ENCODE data around the gene ARMH2.

ARMH2 gene

DNA sequence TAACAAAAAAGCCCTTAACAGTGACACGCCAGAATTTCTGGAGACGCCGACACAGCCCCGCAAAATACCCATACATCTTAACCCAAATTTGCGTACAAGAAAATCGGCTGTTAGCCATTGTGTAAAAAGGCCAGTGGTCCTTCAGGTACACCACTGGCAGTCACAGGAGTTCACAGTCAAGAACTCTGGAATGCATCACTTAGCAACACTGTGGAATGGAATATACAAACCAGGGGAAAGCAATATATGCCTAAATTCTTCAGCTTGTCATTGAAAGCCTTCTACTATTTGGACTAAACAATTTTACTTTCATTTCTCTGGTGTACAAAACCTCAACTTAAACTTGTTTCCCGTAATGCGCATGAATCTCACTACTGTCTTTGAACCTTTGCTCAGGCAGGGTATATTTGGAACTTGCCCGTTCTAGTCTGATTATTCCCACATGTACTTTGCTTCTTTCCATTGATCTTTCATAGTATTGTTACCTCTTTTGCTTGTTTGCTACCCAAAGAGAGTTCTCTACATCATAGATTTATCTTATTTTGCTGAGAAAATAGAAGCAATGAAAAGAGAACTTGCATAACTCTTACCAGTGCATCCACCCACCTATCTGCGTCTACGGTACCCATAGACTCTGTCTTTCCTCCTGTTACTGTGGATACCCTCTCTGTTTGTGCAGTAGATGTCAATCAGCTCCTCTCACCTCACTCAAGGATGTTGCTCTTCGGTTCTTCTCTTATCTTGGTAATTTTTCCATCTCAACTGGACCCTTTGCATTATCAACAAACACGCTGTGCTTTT lies at the start of gene ARMH2:
ARMH2 (minus strand) TSS at position 178 of the 801 bp plus-strand sequence; CDS start at position 118, 60 bp downstream.
- no peak for DNase-seq

DNA sequence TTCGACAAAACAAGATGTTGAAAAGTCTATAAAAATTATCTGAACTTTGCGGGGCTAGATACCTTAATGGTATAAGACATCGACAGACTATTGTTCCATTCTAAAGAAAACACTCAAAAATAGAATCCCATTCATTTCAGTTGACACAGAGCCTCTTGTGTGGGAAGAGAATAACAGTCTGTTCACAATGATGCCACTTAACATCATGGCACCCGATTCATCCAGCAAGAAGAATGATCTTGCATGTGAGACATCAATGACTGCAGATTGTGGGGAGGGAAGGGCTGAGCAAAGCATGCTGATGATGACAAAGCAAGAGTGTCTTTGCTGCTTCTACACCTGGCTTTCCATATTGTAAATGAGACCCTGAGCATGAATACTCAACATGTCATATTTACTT lies 49.7 kb upstream of the ARMH2 start:
- DNase-seq: no peak

DNA sequence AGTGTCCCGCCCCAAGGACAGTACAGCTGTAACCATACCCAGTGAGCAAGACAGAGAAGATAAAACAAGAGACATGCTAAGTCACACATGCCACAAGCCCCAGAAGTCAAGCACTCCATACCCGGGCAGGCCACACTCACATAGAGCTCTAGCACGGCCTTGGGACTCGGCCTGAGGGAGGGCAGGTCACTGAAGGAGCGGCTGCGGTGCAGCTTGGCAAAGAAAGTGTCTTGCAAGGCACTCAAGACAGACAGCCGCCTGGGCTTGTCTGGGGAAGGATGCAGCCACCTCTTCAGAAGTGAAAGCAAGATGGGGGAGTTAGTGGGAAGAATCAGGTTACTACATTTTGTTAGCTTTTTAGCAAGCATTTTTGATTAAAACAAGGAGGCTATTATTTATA lies 48.7 kb upstream of the ARMH2 start:
- no peak for DNase-seq

DNA sequence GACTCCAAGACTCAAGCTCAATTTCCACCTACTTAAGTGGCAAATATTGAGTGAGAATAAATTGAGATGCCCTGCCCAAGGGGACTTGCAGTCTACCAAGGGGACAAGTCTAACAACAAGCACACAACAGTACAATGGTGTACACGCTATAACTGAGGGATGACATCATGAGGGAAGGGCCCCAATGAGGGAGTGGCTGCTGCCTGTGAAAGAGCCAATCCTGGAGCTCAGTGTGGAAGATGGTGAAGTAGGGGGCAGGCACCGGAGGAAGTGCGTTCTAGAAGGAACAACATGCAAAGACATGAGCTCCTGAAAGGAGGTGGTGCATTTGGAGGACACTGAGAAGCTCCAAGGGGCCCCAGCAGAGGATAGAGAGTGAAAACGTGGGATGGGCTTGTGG lies 46.9 kb upstream of the ARMH2 start:
- DNase-seq: no peak

DNA sequence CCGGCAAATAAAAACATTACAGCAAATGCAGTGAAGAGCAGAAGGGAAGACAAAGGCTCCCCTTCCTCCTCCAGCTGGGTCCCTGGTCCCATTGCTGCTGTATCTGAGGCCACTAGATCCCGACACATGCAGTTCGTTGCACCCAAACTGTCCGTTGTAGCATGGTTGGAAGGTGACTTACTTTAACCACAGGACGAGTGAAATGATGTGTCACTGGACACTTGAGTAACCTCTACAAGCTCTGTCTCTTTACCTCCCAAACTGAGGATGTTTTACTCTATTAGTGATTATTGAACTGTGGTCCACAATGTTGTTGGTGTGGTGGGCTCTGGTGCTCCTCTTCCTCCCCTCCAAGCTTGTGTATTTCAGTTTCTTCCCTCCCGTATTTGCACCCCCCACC lies 46.2 kb upstream of the ARMH2 start:
- DNase-seq: no peak

DNA sequence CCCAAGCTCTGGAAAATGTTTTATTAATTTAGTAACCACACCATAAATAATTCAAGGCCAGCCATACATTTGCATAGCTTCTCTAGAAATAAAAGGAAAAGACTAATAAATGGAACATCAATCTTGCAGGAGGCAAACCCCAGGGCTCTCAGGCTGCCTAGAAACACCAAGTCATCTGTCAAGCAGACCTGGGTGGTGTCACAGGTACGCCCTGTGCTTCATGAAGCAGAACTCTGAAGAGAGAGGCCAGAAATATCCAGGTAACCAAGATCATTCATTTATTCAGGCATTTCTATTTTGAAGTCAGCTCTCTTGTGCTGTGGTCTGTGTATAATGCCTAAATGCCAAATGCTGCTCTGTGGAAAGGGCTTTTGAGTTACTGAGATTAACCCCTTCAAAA lies 45.3 kb upstream of the ARMH2 start:
- DNase-seq: no peak

DNA sequence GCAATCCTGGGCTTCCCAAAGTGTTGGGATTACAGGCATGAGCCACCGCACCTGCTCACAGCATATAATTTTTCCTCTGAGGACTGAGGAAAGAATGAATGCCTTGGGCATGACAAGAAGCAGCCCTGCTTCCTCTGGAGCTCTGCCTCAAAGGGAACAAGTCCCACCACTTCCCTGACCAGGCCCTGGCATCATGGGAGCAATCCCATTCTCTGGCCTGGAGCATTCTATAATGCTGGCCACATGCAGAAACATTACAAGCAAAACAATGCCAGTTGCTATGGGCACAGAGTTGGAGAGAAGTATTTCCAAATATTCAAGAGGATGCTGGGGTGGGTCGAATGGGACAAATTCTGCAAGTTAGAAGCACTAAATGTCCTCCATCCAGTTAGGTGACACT lies 41.5 kb upstream of the ARMH2 start:
- DNase-seq: no peak

DNA sequence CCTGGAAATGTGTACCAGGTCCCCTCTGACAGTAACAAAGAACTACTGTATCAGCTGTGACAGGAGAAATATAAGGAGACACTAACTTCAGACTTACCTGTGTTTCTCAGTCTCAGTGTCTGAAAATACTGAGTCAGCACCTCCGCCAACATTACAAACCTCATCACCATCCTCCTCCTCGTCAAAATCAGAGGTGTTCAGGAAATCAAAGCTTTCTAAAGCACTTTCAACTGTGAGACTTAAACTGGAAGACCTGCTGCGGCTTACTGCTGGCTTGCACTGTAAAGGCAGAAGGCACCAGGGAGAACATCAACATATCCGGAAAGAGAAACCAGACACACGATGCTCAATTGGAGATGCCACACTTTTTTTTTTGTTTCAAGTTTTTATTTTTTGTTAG lies 40.3 kb upstream of the ARMH2 start:
- DNase-seq: no peak

DNA sequence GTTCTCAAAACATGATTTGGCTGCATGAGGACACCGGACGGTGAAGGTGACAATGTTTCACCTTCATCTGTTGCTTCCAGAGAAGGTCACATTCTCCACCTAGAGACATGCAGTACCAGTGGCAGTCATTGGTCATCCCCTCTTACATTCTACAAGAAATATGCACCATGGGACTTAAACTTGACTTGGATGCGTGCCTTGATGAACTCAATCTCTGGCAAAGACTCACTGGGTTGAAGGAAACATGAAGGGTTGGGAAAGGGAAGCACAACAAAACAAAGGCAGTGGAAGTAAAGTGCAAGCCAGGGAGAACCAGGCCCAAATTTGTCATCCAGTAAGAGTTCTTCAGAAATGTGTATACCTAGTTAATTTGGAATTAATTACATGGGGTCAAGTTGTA lies 39.4 kb upstream of the ARMH2 start:
- no peak for DNase-seq

DNA sequence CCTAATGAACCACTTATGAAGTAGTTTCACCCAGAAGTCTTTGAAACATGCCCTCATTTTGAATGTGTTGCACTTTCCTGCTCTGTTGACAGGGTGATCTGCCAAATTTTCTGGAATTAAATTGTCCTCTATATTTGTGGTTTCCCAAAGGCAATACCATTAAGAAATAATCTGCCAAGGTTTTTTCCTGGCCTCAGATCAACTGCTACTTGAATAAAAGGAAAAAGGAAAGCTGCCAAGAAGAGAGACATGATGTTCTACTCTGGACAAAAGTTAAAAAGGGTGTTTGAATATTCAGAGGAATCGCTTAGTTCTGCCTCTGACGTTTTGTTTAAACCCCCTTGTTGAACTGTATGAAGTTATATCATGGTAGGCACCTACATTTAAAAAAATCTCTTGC lies 37.4 kb upstream of the ARMH2 start:
- no peak for DNase-seq

DNA sequence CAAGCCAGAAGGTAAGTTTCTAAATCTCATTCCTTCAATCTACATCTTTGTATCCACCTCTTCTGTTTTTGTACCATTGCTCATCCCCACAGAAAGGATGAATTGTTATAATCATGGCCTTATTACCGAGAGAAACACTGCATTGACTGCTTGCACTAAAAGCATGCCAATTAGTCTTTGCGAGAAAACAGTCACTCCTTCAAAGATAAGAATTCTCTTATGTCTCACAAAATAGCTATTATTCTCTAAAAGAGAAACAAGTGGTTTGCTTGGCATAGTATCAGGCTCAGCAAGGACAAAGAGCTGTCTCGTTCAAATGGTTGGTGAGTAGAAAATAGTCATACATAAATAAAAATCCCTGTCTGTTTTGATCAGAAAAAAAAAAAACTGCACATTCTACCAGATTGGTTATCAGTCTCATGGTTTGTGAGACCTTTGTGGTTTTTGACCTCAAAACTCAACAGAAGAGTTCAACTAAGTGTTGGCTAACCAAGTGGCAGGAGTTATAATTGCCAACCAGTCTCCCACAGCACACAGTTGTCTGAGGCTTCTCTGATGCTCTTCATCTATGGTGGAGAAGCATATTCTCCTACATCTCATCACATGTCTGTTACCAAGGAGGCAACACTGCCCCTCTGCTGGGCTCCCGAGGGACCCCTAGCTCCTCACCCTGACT lies 35.1 kb upstream of the ARMH2 start:
- no peak for DNase-seq

DNA sequence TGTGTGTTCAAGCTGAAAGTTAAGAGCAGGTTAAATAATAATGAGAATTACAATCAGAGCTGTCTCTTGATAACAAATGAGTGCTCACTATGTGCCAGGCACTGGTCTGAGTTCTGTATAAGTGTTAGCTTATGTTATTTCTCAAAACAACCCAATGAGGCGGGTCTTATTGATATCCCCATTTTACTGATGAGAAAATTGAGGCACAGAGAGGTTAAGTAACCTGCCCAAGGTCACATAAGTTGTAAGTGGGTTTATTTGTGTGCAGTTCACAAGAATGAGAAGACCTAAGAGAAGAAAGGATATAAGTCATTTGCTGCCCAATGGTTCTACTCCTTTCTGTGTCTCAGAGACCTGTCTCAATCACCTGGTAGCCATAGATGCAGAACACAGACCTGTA lies 34.1 kb upstream of the ARMH2 start:
- no peak for DNase-seq

DNA sequence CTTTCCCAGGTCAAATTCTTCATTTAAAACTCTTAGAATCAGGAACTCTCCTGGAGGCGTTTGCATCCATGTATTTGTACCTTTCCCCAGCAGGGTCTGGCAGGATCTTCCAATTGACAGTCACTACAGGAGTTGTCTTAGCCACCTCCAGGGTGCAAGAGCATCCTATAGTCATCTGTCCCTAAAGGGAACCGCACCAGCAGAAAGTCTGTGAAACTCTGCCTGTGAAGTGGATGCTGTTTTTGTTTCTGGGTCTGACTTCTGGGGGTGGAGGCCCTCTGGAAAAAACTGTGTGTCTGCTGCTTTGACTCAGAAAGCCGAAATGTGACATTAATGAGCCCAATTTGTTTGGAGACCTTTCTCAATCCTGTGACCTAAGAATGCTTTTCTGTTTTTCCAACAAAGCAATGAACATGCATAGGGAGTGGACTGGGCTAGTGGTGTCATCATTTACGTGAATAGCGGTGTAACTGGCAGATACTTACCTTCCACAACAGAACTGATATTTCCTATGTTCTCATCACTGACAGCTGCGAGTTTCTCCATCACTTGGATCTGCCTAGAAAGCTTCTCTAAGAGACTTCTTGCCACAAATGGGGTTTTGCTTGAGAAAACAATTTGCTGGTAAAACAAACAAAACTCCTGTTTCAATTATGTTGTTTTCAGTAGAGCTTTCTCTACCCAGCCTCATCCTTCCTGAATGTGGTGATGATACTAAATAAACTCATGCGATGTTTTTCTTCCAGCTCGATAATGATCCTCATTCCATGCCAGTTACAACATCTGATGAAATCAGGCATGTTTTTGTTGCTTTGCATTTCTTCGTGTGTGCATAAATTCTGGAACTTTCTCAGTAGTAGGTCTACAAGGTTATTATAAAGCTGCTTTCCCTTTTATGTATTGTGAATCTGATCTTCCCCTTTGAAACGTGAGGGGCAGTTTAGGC lies 33.3 kb upstream of the ARMH2 start:
- no peak for DNase-seq

DNA sequence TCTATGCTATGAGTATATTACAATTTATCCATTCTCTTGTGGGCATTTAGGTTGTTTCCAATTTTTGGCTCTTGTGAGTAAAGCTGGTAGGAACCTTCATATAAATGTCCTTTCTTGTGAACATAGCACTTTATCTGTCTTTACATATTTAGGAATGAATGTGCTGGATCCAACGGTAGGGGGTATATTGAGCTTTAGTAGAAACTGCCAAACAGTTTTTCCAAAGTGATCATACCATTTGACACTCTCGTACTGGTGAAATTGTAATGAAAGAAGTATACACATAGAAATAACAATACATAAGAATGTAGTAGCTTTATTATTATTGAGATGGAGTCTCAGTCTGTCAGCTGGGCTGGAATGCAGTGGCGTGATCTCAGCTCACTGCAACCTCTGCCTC lies 30.9 kb upstream of the ARMH2 start:
- no peak for DNase-seq

DNA sequence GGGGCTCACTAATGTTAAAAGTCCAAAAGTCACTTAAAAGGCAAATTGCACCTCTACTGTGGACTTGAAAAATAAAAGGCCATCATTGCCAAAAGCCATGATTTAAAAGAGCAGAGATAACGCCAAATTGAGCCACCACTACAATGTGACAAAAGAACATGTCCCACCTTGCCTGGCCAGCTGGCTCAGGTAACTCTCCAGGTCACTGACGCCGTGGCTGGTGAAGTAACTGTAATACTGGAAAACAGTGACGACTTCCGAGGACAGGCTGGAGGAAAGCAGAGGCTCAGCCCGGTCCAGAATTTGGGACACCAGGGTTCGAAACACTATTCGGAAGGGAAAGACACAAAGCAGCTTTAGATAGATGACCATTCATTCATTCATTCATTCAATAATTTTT lies 29.3 kb upstream of the ARMH2 start:
- no peak for DNase-seq

DNA sequence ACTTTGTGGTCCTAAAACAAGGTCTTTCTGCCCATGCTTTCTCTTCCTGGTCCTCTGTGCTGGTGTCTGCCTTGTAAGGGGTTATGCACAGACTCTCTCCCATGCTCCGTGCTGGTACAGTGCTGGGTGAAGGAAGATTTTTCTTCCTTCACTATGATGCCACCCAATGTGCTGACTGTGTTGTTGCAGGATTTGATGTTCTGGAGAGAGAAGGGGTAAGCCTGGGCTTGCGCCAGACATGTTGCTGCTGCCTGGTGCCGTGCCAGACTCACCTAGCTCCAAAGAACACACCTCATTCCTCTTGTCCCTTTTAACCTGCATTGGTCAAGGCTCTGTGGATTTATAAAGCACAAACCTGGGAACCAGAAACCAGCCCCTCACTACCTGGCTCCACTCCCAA lies 28.4 kb upstream of the ARMH2 start:
- DNase-seq: no peak

DNA sequence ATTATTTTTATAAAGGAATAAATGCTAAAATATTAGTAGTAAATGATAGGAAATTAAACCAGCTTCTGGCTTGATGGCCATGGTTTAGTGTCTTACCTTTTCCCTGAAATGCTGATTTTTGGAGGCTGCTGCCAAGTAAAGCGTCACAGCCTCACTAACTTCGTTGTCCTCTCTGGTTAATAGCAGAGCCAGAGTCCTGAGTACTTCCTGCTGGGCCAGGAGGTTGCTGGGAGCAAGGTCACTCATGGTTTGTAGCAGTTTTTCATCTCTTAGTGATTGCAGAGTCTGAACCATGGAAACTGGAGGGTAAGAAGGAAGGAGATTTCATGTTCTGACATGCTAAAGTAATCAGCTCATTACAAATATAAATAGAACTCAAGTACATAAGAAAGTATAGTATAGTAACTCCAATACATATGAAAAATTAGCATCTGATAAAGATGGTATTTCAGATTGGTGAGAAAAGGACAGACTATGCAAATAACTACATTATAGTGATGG lies 26.5 kb upstream of the ARMH2 start:
- no peak for DNase-seq

DNA sequence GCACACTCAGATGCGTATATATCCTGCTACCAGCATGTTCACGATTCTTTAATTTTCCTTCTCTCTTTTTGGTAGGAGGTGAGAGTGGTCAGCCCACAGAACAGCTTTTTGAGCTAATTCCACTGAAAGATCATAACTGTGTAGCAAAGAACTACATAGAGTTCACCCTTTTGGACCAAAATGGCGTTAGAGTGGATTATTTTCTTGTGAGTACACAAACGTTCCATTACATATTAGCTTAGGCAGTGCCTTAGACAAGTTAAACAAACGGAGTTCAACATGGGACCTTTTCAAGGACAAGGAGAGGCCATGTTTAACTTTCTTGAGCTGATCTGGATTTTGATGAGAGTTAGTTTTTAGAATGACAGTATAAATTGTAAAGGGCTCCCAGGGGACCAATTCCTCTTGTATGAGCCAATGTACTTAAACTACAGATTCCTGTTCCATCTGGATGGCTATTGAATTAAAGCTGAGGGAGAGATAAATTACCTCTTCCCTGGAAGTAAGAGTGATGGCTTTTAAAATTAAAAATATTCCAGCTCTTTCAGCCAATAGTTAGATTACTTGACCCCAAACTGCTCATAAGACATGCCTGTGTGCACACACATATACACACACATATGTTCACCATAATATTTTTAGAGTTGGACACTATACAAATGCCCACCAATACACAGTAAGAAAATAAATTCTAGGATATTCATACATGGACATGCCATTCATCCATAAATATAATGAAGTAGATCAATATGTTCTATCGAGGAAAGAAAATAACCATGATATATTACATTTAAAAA lies 25.6 kb upstream of the ARMH2 start:
- DNase-seq: no peak

DNA sequence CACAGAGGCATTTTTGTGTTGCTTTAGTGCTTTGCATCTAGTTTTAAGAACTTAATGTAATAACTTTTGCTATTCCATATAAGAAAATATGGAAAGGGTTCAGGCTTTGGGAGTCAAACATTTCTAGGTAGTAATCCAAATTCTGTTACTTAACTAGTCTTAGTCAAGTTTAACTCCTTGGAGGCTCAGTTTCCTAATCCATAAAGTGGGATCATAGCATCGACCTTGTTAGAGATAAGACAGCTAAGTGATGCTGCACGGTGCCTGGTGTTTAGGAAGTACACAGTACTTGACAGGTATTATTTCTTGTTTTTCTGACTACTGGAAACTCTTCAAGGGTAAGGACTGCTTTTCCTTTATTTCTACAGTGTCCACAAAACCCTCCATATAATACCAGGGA lies 24.5 kb upstream of the ARMH2 start:
- DNase-seq: no peak

DNA sequence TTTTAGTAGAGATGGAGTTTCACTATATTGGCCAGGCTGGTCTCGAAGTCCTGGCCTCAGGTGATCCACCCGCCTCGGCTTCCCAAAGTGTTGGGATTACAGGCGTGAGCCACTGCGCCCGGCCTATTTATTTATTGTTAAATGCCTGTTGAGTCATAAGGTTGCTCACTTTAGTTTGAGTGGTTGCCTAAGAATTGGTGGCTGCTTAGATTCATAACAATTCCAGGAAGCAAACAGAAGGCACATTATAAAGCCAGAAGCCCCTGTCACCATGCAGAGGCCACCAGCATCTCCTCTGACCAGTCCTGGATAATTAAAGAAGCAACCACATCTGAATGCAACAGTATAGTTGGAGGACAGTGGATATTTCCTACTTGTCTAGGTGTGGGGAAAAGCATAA lies 24.0 kb upstream of the ARMH2 start:
- no peak for DNase-seq

DNA sequence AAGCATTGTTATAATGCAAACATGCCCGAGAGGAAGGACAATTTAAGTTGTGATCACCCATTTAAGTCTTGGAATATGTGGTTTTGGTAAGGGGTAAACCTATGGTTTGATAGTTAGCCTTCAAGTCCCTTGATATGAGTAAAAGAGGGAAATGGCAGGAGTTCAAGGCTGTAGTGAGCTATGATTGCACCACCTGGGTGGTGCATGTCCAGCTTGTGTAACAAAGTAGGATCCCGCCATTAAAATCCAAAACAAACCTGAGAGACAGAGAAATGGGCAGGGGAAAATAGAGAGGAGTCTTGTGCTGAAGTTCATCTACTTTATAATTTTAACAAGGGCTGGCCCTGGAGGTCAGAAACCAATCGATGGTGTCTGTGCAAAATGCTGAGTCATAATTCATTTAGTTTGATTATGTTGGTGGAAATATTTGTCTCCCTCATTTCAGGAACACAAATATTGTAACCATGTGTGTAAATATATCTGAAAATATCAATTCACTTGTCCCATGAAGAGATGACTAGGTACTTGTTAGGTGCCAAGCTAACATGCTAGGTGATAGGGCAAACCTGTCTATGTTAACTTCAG lies 23.2 kb upstream of the ARMH2 start:
- DNase-seq: no peak

DNA sequence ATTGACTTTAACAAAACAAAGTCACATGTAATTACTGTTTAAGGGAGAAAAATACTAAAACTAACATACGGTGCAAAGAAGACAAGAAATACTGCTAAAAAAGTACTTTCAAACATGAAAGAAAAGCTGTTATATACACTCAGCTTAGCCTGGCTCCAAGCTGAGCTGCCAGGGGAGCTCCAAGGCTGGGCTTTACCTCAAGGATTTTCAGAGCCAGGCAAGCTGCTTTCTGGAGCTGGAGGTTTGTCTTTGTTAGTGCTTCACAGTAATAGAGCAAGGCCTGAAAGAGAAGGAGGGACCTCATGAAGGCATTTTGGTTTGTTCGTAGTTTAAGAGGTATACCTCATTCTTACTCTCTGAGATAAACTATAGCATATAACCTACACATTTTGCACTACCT lies 19.6 kb upstream of the ARMH2 start:
- DNase-seq: no peak

Data from activated CD4-positive, CD25-positive, alpha-beta regulatory T cell treated with anti-CD3 and anti-CD28 coated beads, Interleukin-2, amount 50 U/mL, for 72 hours (primary cell).